GM12892 (cell line): ENCODE measurements around the gene CR1L.

Experiments
- POLR2A ChIP-seq: IDR thresholded peaks from 2 replicates; pipeline ENCODE4 v1.6.1; 2011; ENCODE audit warnings: low read depth, low read length, control low read depth
- TAF1 ChIP-seq: IDR thresholded peaks from 2 replicates; pipeline ENCODE4 v1.6.1; 2011; ENCODE audit warnings: low read depth, mild to moderate bottlenecking, control low read depth, low read length, borderline replicate concordance

DNA sequence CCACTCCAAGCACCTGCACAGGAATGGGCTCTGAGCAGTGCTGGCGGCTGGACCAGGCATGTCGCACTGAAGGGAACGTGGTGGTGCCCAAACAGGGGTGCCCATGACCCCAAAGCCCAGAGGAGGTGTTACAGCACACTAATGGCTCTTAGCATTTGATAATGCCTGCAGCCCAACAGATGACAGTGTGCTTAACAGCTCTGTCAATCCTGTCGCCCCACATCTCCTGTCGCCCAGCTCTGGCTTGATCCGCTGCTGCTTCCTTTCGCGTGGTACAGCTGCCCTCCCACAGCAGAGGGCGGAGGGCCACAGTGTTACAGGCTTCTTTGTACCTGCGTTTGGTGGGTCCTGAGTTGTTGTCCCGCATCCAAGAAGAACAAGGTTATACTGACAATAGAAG lies 32.2 kb upstream of the CR1L start:
- no peak for TF ChIP-seq TAF1
- no peak for TF ChIP-seq POLR2A
